CD14-positive monocyte (primary cell): ENCODE measurements around the gene ZFPM1. TPM values are rescaled to one million over a fixed set of nuclear protein-coding genes. Genes with fewer than 3 reads are reported as not detected.

Experiments
- DNase-seq, 3 donors: peaks; one replicate each; pipeline ENCODE4 v3.0.0-alpha.2; 2011 to 2022
- H2AFZ ChIP-seq: 2 replicates; pipeline ENCODE4 v1.6.0; 2012; ENCODE audit warnings: mild to moderate bottlenecking, low read depth, low read length, inconsistent platforms; ENCODE audit not compliant: insufficient read depth, poor library complexity, severe bottlenecking
- H3K27ac ChIP-seq, 2 donors: 1 replicate in 1 of 2; 2 replicates in 1 of 2; pipeline ENCODE4 v1.5.1; 2012 to 2013; ENCODE audit warnings: low read length in 2 of 2, control low read depth in 1 of 2, inconsistent platforms in 1 of 2, low read depth in 1 of 2, mild to moderate bottlenecking in 1 of 2
- H3K27me3 ChIP-seq, 2 donors: one replicate each; pipeline versions ENCODE4 v1.6.0 to v1.6.1; 2011 to 2013; ENCODE audit warnings: low read length in 2 of 2; ENCODE audit not compliant: control insufficient read depth in 2 of 2, insufficient read depth in 2 of 2
- H3K36me3 ChIP-seq, 2 donors: replicated peaks in 1 of 2; 1 replicate in 1 of 2; 2 replicates in 1 of 2; pipeline versions ENCODE4 v1.5.1 to v1.6.1; 2012 to 2013; ENCODE audit warnings: low read length in 2 of 2, control low read depth in 1 of 2, inconsistent platforms in 1 of 2, mild to moderate bottlenecking in 1 of 2; ENCODE audit not compliant: insufficient read depth in 2 of 2, control insufficient read depth in 1 of 2
- H3K4me1 ChIP-seq, 2 donors: 1 replicate in 1 of 2; 2 replicates in 1 of 2; pipeline versions ENCODE4 v1.5.1 to v1.6.1; 2012 to 2013; ENCODE audit warnings: low read length in 2 of 2, control low read depth in 1 of 2, inconsistent platforms in 1 of 2, mild to moderate bottlenecking in 1 of 2, moderate library complexity in 1 of 2; ENCODE audit not compliant: insufficient read depth in 2 of 2, control insufficient read depth in 1 of 2
- H3K4me2 ChIP-seq: replicated peaks from 2 replicates; pipeline ENCODE3; 2012; ENCODE audit warnings: low read length, moderate library complexity, mild to moderate bottlenecking; ENCODE audit not compliant: poor library complexity, severe bottlenecking; ENCODE audit errors: extremely low read depth
- H3K4me3 ChIP-seq, 3 experiments: fragments of 200-600 bp in 1 of 3; sonication (generic) in 1 of 3; replicated peaks in 1 of 3; 1 replicate in 2 of 3; 2 replicates in 1 of 3; pipeline ENCODE4 v1.5.1; 2011 to 2013; ENCODE audit warnings: low read length in 3 of 3, mild to moderate bottlenecking in 3 of 3, control low read depth in 2 of 3, low read depth in 2 of 3, inconsistent platforms in 1 of 3, moderate library complexity in 1 of 3
- H3K79me2 ChIP-seq: 2 replicates; pipeline ENCODE4 v1.6.0; 2012; ENCODE audit warnings: mild to moderate bottlenecking, control low read depth, inconsistent platforms, low read length, moderate library complexity; ENCODE audit not compliant: insufficient read depth
- H3K9ac ChIP-seq: 2 replicates; pipeline ENCODE4 v1.6.0; 2017; ENCODE audit warnings: low read length, mild to moderate bottlenecking; ENCODE audit not compliant: insufficient read depth, poor library complexity, severe bottlenecking
- H3K9me3 ChIP-seq, 2 donors: replicated peaks in 1 of 2; 1 replicate in 1 of 2; 2 replicates in 1 of 2; pipeline versions ENCODE4 v1.5.1 to v1.6.1; 2012 to 2013; ENCODE audit warnings: low read length in 2 of 2, control low read depth in 1 of 2; ENCODE audit not compliant: control insufficient read depth in 1 of 2, insufficient read depth in 1 of 2
- H4K20me1 ChIP-seq: 2 replicates; pipeline ENCODE4 v1.6.0; 2012; ENCODE audit warnings: mild to moderate bottlenecking, low read length, control low read depth, moderate library complexity; ENCODE audit not compliant: insufficient read depth
- H3K27ac Mint-ChIP-seq, 7 donors: one replicate each; pipeline ENCODE4 v1.8.0; 2020; ENCODE audit warnings: mild to moderate bottlenecking in 7 of 7, mixed read lengths in 7 of 7, moderate library complexity in 6 of 7, inconsistent platforms in 2 of 7
- H3K27me3 Mint-ChIP-seq, 3 donors: one replicate each; pipeline ENCODE4 v1.8.0; 2021 to 2022; ENCODE audit warnings: low read depth in 3 of 3, mild to moderate bottlenecking in 3 of 3, mixed read lengths in 3 of 3, moderate library complexity in 3 of 3, inconsistent platforms in 1 of 3
- H3K36me3 Mint-ChIP-seq, 2 donors: one replicate each; pipeline ENCODE4 v1.8.0; 2020; ENCODE audit warnings: mixed read lengths in 2 of 2, inconsistent platforms in 1 of 2, mild to moderate bottlenecking in 1 of 2
- H3K4me1 Mint-ChIP-seq: one replicate; pipeline ENCODE4 v1.8.0; 2020; ENCODE audit warnings: mild to moderate bottlenecking, mixed read lengths
- H3K4me3 Mint-ChIP-seq, 2 donors: one replicate each; pipeline ENCODE4 v1.8.0; 2020; ENCODE audit warnings: mild to moderate bottlenecking in 2 of 2, mixed read lengths in 2 of 2, moderate library complexity in 1 of 2
- H3K9me3 Mint-ChIP-seq, 7 donors: one replicate each; pipeline ENCODE4 v1.8.0; 2020 to 2022; ENCODE audit warnings: mixed read lengths in 7 of 7, mild to moderate bottlenecking in 6 of 7, moderate library complexity in 6 of 7, inconsistent platforms in 2 of 7
- CTCF ChIP-seq: fragments of 200-600 bp; IDR thresholded peaks from one replicate; pipeline ENCODE4 v1.8.0; 2022; ENCODE audit warnings: antibody characterized with exemption, mild to moderate bottlenecking
- WGBS: methylation state at CpG from one replicate; pipeline ENCODE4 v1.1.5; 2013; ENCODE audit warnings: missing lambda C conversion rate; ENCODE audit not compliant: insufficient coverage; 5-methylcytosine and 5-hydroxymethylcytosine counted together
- intact Hi-C, 2 donors: fragments of 100-400 bp; cut with micrococcal nuclease; formaldehyde crosslinking; loops; one replicate each; pipeline versions ENCODE4 v1.15.0 to v1.15.1; 2023
- polyA plus RNA-seq, 3 donors: library from polyadenylated mRNA; depleted of rRNA in 1 of 3; unstranded in 2 of 3; stranded (reverse) in 1 of 3; fragments of 300-500 nt in 2 of 3; fragments of >200 nt in 1 of 3; fragmentation: Illumina TruSeq in 2 of 3; gene quantifications; 1 replicate in 2 of 3; 2 replicates in 1 of 3; pipeline ENCODE4 v1.2.3, GENCODE V29; 2012 to 2021

The ZFPM1 gene
- polyA plus RNA-seq, 3 donors = 0.04 to 0.19 (median 0.12) TPM

GRCh38 chr16:88407807-88408206 lies 45.3 kb upstream of the ZFPM1 start:
- Mint-ChIP-seq H3K27ac (peak overlapping the region; percentile 86 to 94 (median 92)), H3K9me3 (peaks cover 0 to 3% (median 0%) of the 10 kb centered on the region in 7 donors), H3K27me3 (peaks cover 2 to 5% (median 3%) of the 10 kb centered on the region in 3 donors), H3K36me3 (peaks cover 0 to 3% of the 10 kb centered on the region in 2 donors), H3K4me1 (peaks cover 25% of the 10 kb centered on the region), H3K4me3 (peak overlapping the region in 1 of 2 donors; percentile 65)
- WGBS = 0% methylated on average over 4 of the region's 5 CpGs
- H3K9me3 ChIP-seq = no peaks in the 10 kb centered on the region
- intact Hi-C loops = no loop called here
- no peaks in the 10 kb centered on the region for H3K79me2 ChIP-seq
- no peaks in the 10 kb centered on the region for H3K36me3 ChIP-seq
- peak overlapping the region in 1 of 3 experiments; percentile 19 for H3K4me3 ChIP-seq
- peaks cover 18 to 23% of the 10 kb centered on the region in 2 donors for H3K4me1 ChIP-seq
- peak overlapping the region; percentile 12 for H3K4me2 ChIP-seq
- DNase-seq = peak; percentile 68 to 71 (median 70)
- H4K20me1 ChIP-seq = no peaks in the 10 kb centered on the region
- peak overlapping the region; percentile 44 to 70 for H3K27ac ChIP-seq
- H2AFZ ChIP-seq = no peak overlapping the region
- no peak overlapping the region for H3K9ac ChIP-seq
- no peaks in the 10 kb centered on the region for H3K27me3 ChIP-seq
- TF ChIP-seq CTCF = no peak

- H3K9me3 Mint-ChIP-seq = peaks cover 0 to 3% (median 0%) of the 10 kb centered on the region in 7 donors
- H3K27me3 Mint-ChIP-seq = peaks cover 0 to 5% (median 2%) of the 10 kb centered on the region in 3 donors
- peaks cover 25% of the 10 kb centered on the region for H3K4me1 Mint-ChIP-seq
- Histone ChIP-seq H4K20me1 (no peaks in the 10 kb centered on the region), H3K9ac (no peak overlapping the region), H3K9me3 (no peaks in the 10 kb centered on the region), H3K79me2 (no peaks in the 10 kb centered on the region), H3K4me1 (peaks cover 18 to 23% of the 10 kb centered on the region in 2 donors), H3K36me3 (no peaks in the 10 kb centered on the region), H3K27me3 (no peaks in the 10 kb centered on the region), H3K27ac (peak overlapping the region; percentile 44 to 70), H2AFZ (no peak overlapping the region), H3K4me3 (no peak overlapping the region), H3K4me2 (no peak overlapping the region)
- intact Hi-C loops = no loop called here
- no peak for DNase-seq
- WGBS = 95% methylated on average over 12 of the region's 15 CpGs
- TF ChIP-seq CTCF = no peak
- peaks cover 0 to 3% of the 10 kb centered on the region in 2 donors for H3K36me3 Mint-ChIP-seq
- H3K27ac Mint-ChIP-seq = peak overlapping the region in 6 of 7 donors; percentile 36 to 94 (median 88)
- H3K4me3 Mint-ChIP-seq = no peak overlapping the region
Measured at GRCh38 chr16:88408561-88409142, 44.4 kb upstream of the ZFPM1 start.
